GM23338 (cell line): Measurements from ENCODE around the gene GSN. TPM values are rescaled to one million over a fixed set of nuclear protein-coding genes. Genes with fewer than 3 reads are reported as not detected.

Experiments used
- ATAC-seq: fragments of 200-7000 bp; cut with Tn5 transposase; 3 replicates; pipeline ENCODE4 v1.9.1; 2020
- DNase-seq: peaks from one replicate; pipeline ENCODE4 v3.0.0-alpha.2; 2015; ENCODE audit warnings: low spot score
- H2AFZ ChIP-seq: fragments of 200-600 bp; sonication (generic); 2 replicates; pipeline ENCODE4 v1.8.0; 2016; ENCODE audit warnings: antibody characterized with exemption, mild to moderate bottlenecking, moderate library complexity
- H3F3A ChIP-seq: fragments of 200-600 bp; sonication (generic); replicated peaks from 2 replicates; pipeline ENCODE4 v1.8.0; 2017; ENCODE audit warnings: antibody characterized with exemption, mixed run types, low read depth
- H3K27ac ChIP-seq: fragments of 200-600 bp; sonication (generic); 2 replicates; pipeline ENCODE4 v1.6.1; 2016; ENCODE audit warnings: low read depth
- H3K27me3 ChIP-seq: fragments of 200-600 bp; sonication (generic); 2 replicates; pipeline ENCODE4 v1.8.0; 2016; ENCODE audit warnings: mild to moderate bottlenecking, mixed run types, moderate library complexity; ENCODE audit not compliant: insufficient read depth
- H3K36me3 ChIP-seq: fragments of 200-600 bp; sonication (generic); 2 replicates; pipeline ENCODE4 v1.8.0; 2016; ENCODE audit warnings: mild to moderate bottlenecking; ENCODE audit not compliant: insufficient read depth
- H3K4me1 ChIP-seq: fragments of 200-600 bp; sonication (generic); 2 replicates; pipeline ENCODE4 v1.8.0; 2016; ENCODE audit warnings: mild to moderate bottlenecking, moderate library complexity; ENCODE audit not compliant: insufficient read depth
- H3K4me2 ChIP-seq: fragments of 200-600 bp; sonication (generic); 2 replicates; pipeline ENCODE4 v1.7.1; 2017; ENCODE audit warnings: mixed run types
- H3K4me3 ChIP-seq: fragments of 200-600 bp; sonication (generic); 2 replicates; pipeline ENCODE4 v1.6.1; 2016; ENCODE audit warnings: mixed run types
- H3K79me2 ChIP-seq: fragments of 200-600 bp; sonication (generic); replicated peaks from 2 replicates; pipeline ENCODE4 v1.8.0; 2017; ENCODE audit warnings: mild to moderate bottlenecking; ENCODE audit not compliant: insufficient read depth
- H3K9me2 ChIP-seq: fragments of 200-600 bp; sonication (generic); 2 replicates; pipeline ENCODE4 v1.8.0; 2017; ENCODE audit not compliant: insufficient read depth
- H4K20me1 ChIP-seq: fragments of 200-600 bp; sonication (generic); replicated peaks from 2 replicates; pipeline ENCODE4 v1.8.0; 2017; ENCODE audit warnings: mild to moderate bottlenecking; ENCODE audit not compliant: insufficient read depth
- H3K27ac Mint-ChIP-seq: 2 replicates; pipeline ENCODE4 v1.8.0; 2020; ENCODE audit warnings: inconsistent platforms, mild to moderate bottlenecking, moderate library complexity, mixed read lengths
- H3K27me3 Mint-ChIP-seq: 3 replicates; pipeline ENCODE4 v1.8.0; 2022; ENCODE audit warnings: low read depth, mild to moderate bottlenecking, moderate library complexity, mixed read lengths, inconsistent platforms; ENCODE audit not compliant: insufficient read depth, poor library complexity
- H3K36me3 Mint-ChIP-seq: 3 replicates; pipeline ENCODE4 v1.8.0; 2021; ENCODE audit warnings: low read depth, mild to moderate bottlenecking, inconsistent platforms, moderate library complexity, mixed read lengths
- H3K4me1 Mint-ChIP-seq: 3 replicates; pipeline ENCODE4 v1.8.0; 2020; ENCODE audit warnings: mild to moderate bottlenecking, inconsistent platforms, mixed read lengths
- H3K4me3 Mint-ChIP-seq: 3 replicates; pipeline ENCODE4 v1.8.0; 2021; ENCODE audit warnings: moderate library complexity, mild to moderate bottlenecking, inconsistent platforms, mixed read lengths
- H3K9me3 Mint-ChIP-seq: 3 replicates; pipeline ENCODE4 v1.8.0; 2020; ENCODE audit warnings: moderate library complexity, mild to moderate bottlenecking, inconsistent platforms, mixed read lengths
- CREB1 ChIP-seq: fragments of 250-450 bp; sonication (Bioruptor Pico); IDR thresholded peaks from 2 replicates; pipeline ENCODE4 v1.5.0; 2020; ENCODE audit warnings: low read depth, mild to moderate bottlenecking, moderate library complexity
- ETS1 ChIP-seq: IDR thresholded peaks from 2 replicates; pipeline ENCODE4 v1.6.1; 2016; ENCODE audit warnings: antibody characterized with exemption
- EZH2 ChIP-seq: fragments of 200-600 bp; sonication (generic); IDR thresholded peaks from one replicate; pipeline ENCODE4 v1.8.0; 2017; ENCODE audit warnings: antibody characterized with exemption, mild to moderate bottlenecking, low read depth; ENCODE audit not compliant: unreplicated experiment
- JUNB ChIP-seq: IDR thresholded peaks from one replicate; pipeline ENCODE4 v1.6.1; 2016; ENCODE audit warnings: antibody characterized with exemption; ENCODE audit not compliant: unreplicated experiment
- NANOG ChIP-seq: IDR thresholded peaks from 2 replicates; pipeline ENCODE4 v1.6.1; 2016; ENCODE audit warnings: antibody characterized with exemption, borderline replicate concordance
- POLR2AphosphoS5 ChIP-seq: IDR thresholded peaks from 2 replicates; pipeline ENCODE4 v1.6.1; 2016; ENCODE audit warnings: antibody characterized with exemption, low read depth
- REST ChIP-seq: IDR thresholded peaks from one replicate; pipeline ENCODE4 v1.6.1; 2018; ENCODE audit warnings: antibody characterized with exemption; ENCODE audit not compliant: unreplicated experiment
- polyA plus RNA-seq: library from polyadenylated mRNA; unstranded; fragments of >200 nt; fragmentation: Nextera tagmentation; extraction: Ambion mirVana; gene quantifications from 2 replicates; pipeline ENCODE4 v1.2.1, GENCODE V29; 2016
- total RNA-seq: library from RNA; depleted of rRNA; stranded (reverse); fragments of >200 nt; shearing (Covaris generic); gene quantifications from 2 replicates; pipeline ENCODE4 v1.2.3, GENCODE V29; 2014

The GSN gene
- total and polyA plus RNA-seq, 2 experiments from 2014 or later, result 30.2 to 85.7 TPM

GRCh38 chr9:121318631-121319382, 50.8 kb downstream of the GSN start:
- no peaks in the 10 kb centered on the region; the same call in 1 of the 2 replicates for H3K4me1 ChIP-seq
- H3K79me2 ChIP-seq, result no peaks in the 10 kb centered on the region
- no peaks in the 10 kb centered on the region for H4K20me1 ChIP-seq
- no peaks in the 10 kb centered on the region for H3F3A ChIP-seq
- Mint-ChIP-seq H3K27me3 (no peaks in the 10 kb centered on the region), H3K36me3 (peaks cover 38% of the 10 kb centered on the region), H3K9me3 (no peaks in the 10 kb centered on the region; the same call in 2 of the 3 replicates), H3K4me1 (no peaks in the 10 kb centered on the region), H3K27ac (no peak overlapping the region), H3K4me3 (no peak overlapping the region)
- no peaks in the 10 kb centered on the region for H3K27me3 ChIP-seq
- no peaks in the 10 kb centered on the region for H3K9me2 ChIP-seq
- no peak overlapping the region for H3K4me3 ChIP-seq
- peak; percentile 33 for DNase-seq
- no peaks in the 10 kb centered on the region for H3K36me3 ChIP-seq
- ATAC-seq, result no peak; the same call in 1 of the 3 replicates
- H2AFZ ChIP-seq, result no peak overlapping the region
- no peak overlapping the region for H3K27ac ChIP-seq
- H3K4me2 ChIP-seq, result no peak overlapping the region
- TF ChIP-seq REST (peak; percentile 50), JUNB (no peak), POLR2AphosphoS5 (no peak)

- ATAC-seq, result no peak
- H3K36me3 Mint-ChIP-seq, result peaks cover 35% of the 10 kb centered on the region
- H3K9me3 Mint-ChIP-seq, result no peaks in the 10 kb centered on the region; the same call in 2 of the 3 replicates
- Histone ChIP-seq H3K27me3 (no peaks in the 10 kb centered on the region), H2AFZ (no peak overlapping the region), H3K9me2 (no peaks in the 10 kb centered on the region), H3K4me1 (no peaks in the 10 kb centered on the region; the same call in 1 of the 2 replicates), H4K20me1 (no peaks in the 10 kb centered on the region), H3K4me2 (no peak overlapping the region), H3K79me2 (no peaks in the 10 kb centered on the region), H3K36me3 (no peaks in the 10 kb centered on the region), H3F3A (no peaks in the 10 kb centered on the region), H3K4me3 (no peak overlapping the region), H3K27ac (no peak overlapping the region)
- no peak for TF ChIP-seq EZH2
- no peak for TF ChIP-seq ETS1
- TF ChIP-seq REST, result no peak
- TF ChIP-seq CREB1 (CRISPR knock-in tag), result no peak
- TF ChIP-seq NANOG, result no peak
- H3K27ac Mint-ChIP-seq, result no peak overlapping the region
- no peaks in the 10 kb centered on the region for H3K27me3 Mint-ChIP-seq
- H3K4me3 Mint-ChIP-seq, result no peak overlapping the region
- DNase-seq, result no peak
- no peaks in the 10 kb centered on the region for H3K4me1 Mint-ChIP-seq
Observed at GRCh38 chr9:121319383-121319780, 51.4 kb downstream of the GSN start.
